NCI-H1694 treated with DMSO at 0.1 percent for 48 hours (cell line): Measurements from ENCODE around the gene PPP1R8.

ENCODE experiments used
- DNase-seq: peaks from one replicate; lab custom pipeline; 2025; lab: John Stamatoyannopoulos, UW

The PPP1R8 gene

GRCh38 chr1:27872059-27872801 is 41.6 kb downstream of the PPP1R8 start, which contains the start of gene THEMIS2:
Gene THEMIS2, plus strand, starts transcription at chr1:27872544. Its CDS starts 28 bp downstream, at chr1:27872572.
- no peak for DNase-seq

- DNase-seq: no peak
These were observed 42.4 kb downstream of the PPP1R8 start for GRCh38 chr1:27872802-27873551.

GRCh38 chr1:27873671-27874384 is 43.2 kb downstream of the PPP1R8 start:
- DNase-seq: no peak

GRCh38 chr1:27876341-27877114 is 45.9 kb downstream of the PPP1R8 start:
- DNase-seq: no peak

GRCh38 chr1:27877115-27877416 is 46.5 kb downstream of the PPP1R8 start:
- DNase-seq: no peak

GRCh38 chr1:27878039-27878438 is 47.5 kb downstream of the PPP1R8 start:
- no peak for DNase-seq

GRCh38 chr1:27878787-27879335 is 48.3 kb downstream of the PPP1R8 start:
- DNase-seq: no peak

- no peak for DNase-seq
These were observed 48.9 kb downstream of the PPP1R8 start for GRCh38 chr1:27879374-27880082.

- DNase-seq: no peak
These were observed 51.9 kb downstream of the PPP1R8 start for GRCh38 chr1:27882543-27882903.

GRCh38 chr1:27883536-27883935 is 53.0 kb downstream of the PPP1R8 start:
- DNase-seq: no peak

- no peak for DNase-seq
These were observed 53.7 kb downstream of the PPP1R8 start for GRCh38 chr1:27884006-27884954.

GRCh38 chr1:27885114-27885528 is 54.5 kb downstream of the PPP1R8 start:
- DNase-seq: no peak

GRCh38 chr1:27885621-27886352 is 55.2 kb downstream of the PPP1R8 start:
- DNase-seq: no peak

- DNase-seq: no peak
These were observed 55.7 kb downstream of the PPP1R8 start for GRCh38 chr1:27886353-27886679.

GRCh38 chr1:27886744-27887143 is 56.2 kb downstream of the PPP1R8 start:
- no peak for DNase-seq

- DNase-seq: no peak
These were observed 56.8 kb downstream of the PPP1R8 start for GRCh38 chr1:27887215-27888021.

- DNase-seq: no peak
These were observed 58.9 kb downstream of the PPP1R8 start for GRCh38 chr1:27889506-27889905.

GRCh38 chr1:27891196-27891889 is 60.8 kb downstream of the PPP1R8 start:
- DNase-seq: no peak
